ENCODE data around the gene APBA2.

The APBA2 gene

DNA sequence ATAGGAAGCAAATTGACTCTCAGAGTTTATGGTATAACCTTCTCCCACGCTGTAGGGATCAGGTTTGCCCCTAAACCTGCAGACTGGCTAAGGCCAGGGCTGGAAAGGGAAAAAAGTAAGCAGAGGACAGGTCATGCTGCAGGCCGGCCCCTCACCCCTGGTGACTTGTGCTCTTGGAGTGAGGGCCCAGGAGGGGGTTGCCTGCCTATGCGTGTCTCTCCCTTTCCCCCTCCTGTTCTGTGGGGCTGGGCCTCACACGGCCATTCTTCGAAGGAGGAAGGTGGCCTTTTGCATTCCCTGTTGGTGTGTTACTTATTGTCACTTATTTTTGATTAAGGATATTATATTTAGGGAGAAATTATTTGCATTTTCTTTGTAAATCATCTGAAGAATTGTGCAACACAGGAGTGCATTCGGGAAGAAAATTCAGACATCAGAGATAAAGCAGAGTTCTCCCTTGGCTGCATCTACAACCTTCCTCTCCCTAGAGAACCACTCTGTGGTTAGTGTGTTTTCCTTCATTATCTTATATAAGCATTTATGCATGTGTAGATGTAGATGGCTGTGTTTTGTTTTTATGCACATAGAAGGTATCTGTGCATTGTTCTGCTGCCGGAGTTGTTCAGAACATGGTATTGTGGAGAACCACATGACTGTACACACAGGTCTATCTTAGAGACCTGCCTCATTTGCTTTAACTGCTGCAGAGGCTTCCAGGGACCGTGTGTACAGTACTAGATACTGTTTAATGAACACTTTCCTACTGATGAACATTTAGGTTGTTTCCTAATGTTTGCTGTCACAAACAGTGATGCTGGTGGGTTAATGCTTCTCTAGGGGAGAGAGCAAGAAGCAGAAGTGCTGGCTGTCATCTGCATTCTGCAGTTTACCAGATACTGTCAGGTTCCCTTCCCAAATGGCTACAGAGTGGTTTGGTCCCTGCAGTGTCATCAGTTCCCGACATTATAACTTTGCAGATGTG is 133.5 kb downstream of the APBA2 start:
- Histone ChIP-seq H3K9me3 (ENCODE audit: control insufficient read depth, insufficient read depth, low read depth, low read length) (no peaks in the 10 kb centered on the region), H3K27ac (ENCODE audit: extremely low read depth, low read depth, low read length) (no peak overlapping the region), H3K4me3 (ENCODE audit: low read depth, low read length) (no peak overlapping the region), H3K4me1 (ENCODE audit: control insufficient read depth, insufficient read depth, low read length) (peaks cover 3% of the 10 kb centered on the region; the same call in 1 of the 2 replicates), H3K36me3 (ENCODE audit: control insufficient read depth in 2 of 2, insufficient read depth in 1 of 2, low read length in 2 of 2) (no peaks in the 10 kb centered on the region)
- ChIA-PET POLR2A (no interaction called here), CTCF (interaction anchor here (0.5 to 0.7 kb wide), 2 partner anchors 56 to 169 kb away, joined by 3 read pairs; no protein-coding TSS in a partner anchor)
- TF ChIP-seq ZIC2 (tag by site-specific recombination; IDR thresholded peaks at IDR 0.05) (0 out of 2 replicates have a peak, but pooled peaks have one; percentile 32), ZNF155 (tag by site-specific recombination; IDR thresholded peaks at IDR 0.05) (no peak)

GRCh38 chr15:29021857-29022256 is 136.1 kb downstream of the APBA2 start:
- no peak for TF ChIP-seq ZSCAN4 (tag by site-specific recombination; IDR thresholded peaks at IDR 0.05)
- no peak for TF ChIP-seq ZNF624 (tag by site-specific recombination; IDR thresholded peaks at IDR 0.05)
- TF ChIP-seq ZNF658 (tag by site-specific recombination; IDR thresholded peaks at IDR 0.05): no peak
- TF ChIP-seq ZNF16 (tag by site-specific recombination; IDR thresholded peaks at IDR 0.05; ENCODE audit: low read depth): no peak
- TF ChIP-seq ZBTB44 (tag by site-specific recombination; IDR thresholded peaks at IDR 0.05): no peak
- TF ChIP-seq ZNF157 (tag by site-specific recombination; IDR thresholded peaks at IDR 0.05): no peak
- TF ChIP-seq ZNF416 (tag by site-specific recombination; IDR thresholded peaks at IDR 0.05): no peak
- no peak for TF ChIP-seq OVOL3 (tag by site-specific recombination; IDR thresholded peaks at IDR 0.05)
- no peak for TF ChIP-seq ZNF138 (tag by site-specific recombination; IDR thresholded peaks at IDR 0.05; ENCODE audit: borderline replicate concordance)
- TF ChIP-seq ZNF513 (tag by site-specific recombination; IDR thresholded peaks at IDR 0.05): no peak
- no peak for TF ChIP-seq ZNF692 (tag by site-specific recombination; IDR thresholded peaks at IDR 0.05)
- TF ChIP-seq ZNF776 (tag by site-specific recombination; IDR thresholded peaks at IDR 0.05; ENCODE audit: borderline replicate concordance): no peak
- TF ChIP-seq GFI1B (tag by site-specific recombination; IDR thresholded peaks at IDR 0.05): no peak
- TF ChIP-seq ZNF132 (tag by site-specific recombination; IDR thresholded peaks at IDR 0.05; ENCODE audit: borderline replicate concordance): no peak
- no peak for TF ChIP-seq ZNF335 (tag by site-specific recombination; conservative IDR thresholded peaks at IDR 0.05)
- no peak for TF ChIP-seq ZNF184 (tag by site-specific recombination; IDR thresholded peaks at IDR 0.05)
- TF ChIP-seq IKZF3 (tag by site-specific recombination; IDR thresholded peaks at IDR 0.05): no peak
- no peak for TF ChIP-seq KLF7 (tag by site-specific recombination; IDR thresholded peaks at IDR 0.05; ENCODE audit: borderline replicate concordance)
- no peak for TF ChIP-seq ZNF621 (tag by site-specific recombination; IDR thresholded peaks at IDR 0.05)
- no peak overlapping the region for H3K27ac ChIP-seq (ENCODE audit: extremely low read depth, low read depth, low read length)
- H3K4me3 ChIP-seq (ENCODE audit: low read depth, low read length): no peak overlapping the region
- no peaks in the 10 kb centered on the region for H3K9me3 ChIP-seq (ENCODE audit: control insufficient read depth, insufficient read depth, low read depth, low read length)
- POLR2A ChIA-PET: no interaction called here
- no peaks in the 10 kb centered on the region for H3K36me3 ChIP-seq (ENCODE audit: control insufficient read depth in 2 of 2, insufficient read depth in 1 of 2, low read length in 2 of 2)
- peaks cover 3% of the 10 kb centered on the region; the same call in 1 of the 2 replicates for H3K4me1 ChIP-seq (ENCODE audit: control insufficient read depth, insufficient read depth, low read length)
- CTCF ChIA-PET: no interaction called here
